G401 (cell line): Measurements from ENCODE around the gene CHIT1. TPM values are rescaled to one million over a fixed set of nuclear protein-coding genes. Genes with fewer than 3 reads are reported as not detected.

Experiments used
- DNase-seq: peaks from one replicate; pipeline ENCODE4 v3.0.0-alpha.2; 2015; ENCODE audit warnings: low spot score
- in situ Hi-C: cut with HindIII; loops from 2 replicates; pipeline ENCODE4 v1.10.0; 2016; ENCODE audit warnings: low sequenced_read_pairs, mixed read lengths
- total RNA-seq: library from RNA; depleted of rRNA; stranded (reverse); fragments of >200 nt; shearing (Covaris generic); gene quantifications from 2 replicates; pipeline ENCODE4 v1.2.3, GENCODE V29; 2014; rRNA removed

Gene CHIT1
- not detected in 2 replicates for total RNA-seq

DNA sequence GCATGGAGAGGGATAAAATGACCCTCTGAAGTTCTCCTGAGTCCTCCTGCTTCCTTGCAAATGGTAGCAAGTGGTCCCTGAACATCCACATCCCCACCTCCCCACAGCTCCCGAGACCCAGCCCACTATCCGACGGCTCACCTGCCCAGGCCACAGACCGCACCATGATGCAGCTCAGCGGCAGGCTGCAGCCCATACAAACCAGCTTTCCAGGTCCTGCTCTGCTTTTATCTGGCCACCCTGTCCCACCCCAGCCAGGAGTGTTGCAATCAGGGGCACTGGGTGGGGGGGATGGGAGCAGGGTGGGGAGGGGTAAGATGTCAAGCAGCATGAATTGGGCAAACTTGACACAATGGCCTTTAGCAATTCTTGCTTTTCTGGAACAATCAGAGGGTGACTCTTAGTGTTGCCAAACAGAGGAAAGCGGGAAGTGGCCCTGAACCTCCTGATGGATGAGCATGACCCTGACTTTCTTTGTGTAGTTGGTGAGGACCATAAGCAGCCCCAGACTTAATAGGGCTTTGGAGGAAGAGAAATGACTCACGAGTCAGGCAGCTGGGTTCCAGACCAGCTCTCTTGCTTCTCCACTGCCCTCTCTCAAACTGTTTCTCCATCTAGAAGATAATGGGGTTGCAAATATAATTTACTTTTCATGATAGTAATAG is at the start of gene CHIT1:
CHIT1 (minus strand) TSS at position 203 of the 665 bp plus-strand sequence; CDS start at position 166, 37 bp downstream.
- no peak for DNase-seq
- in situ Hi-C loops, result no loop called here

DNA sequence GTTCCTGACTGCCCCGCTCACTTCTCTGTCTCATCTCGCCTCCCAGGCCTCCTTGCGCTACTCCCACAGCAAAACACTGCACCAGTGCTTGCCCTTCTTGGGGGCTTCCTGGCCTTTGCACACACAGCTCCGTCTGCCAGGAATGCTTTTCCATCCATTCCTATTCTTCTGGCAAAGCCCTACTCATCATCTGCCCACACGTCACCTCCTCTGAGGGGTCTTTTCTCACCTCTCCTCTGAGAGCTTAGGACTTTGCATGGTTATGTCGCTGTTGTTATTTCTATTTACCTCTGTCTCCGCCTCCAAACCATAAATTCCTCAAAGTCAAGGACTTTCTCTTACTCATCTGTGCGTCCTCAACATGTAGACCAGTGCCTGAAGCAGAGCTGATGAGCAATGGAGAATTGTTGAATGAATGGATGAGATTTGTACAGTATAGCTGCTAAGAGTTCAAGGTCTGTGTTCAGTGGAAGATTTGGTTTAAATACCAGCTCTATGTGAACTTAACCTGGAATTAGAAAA is 49.5 kb upstream of the CHIT1 start:
- in situ Hi-C loops, result no loop called here

DNA sequence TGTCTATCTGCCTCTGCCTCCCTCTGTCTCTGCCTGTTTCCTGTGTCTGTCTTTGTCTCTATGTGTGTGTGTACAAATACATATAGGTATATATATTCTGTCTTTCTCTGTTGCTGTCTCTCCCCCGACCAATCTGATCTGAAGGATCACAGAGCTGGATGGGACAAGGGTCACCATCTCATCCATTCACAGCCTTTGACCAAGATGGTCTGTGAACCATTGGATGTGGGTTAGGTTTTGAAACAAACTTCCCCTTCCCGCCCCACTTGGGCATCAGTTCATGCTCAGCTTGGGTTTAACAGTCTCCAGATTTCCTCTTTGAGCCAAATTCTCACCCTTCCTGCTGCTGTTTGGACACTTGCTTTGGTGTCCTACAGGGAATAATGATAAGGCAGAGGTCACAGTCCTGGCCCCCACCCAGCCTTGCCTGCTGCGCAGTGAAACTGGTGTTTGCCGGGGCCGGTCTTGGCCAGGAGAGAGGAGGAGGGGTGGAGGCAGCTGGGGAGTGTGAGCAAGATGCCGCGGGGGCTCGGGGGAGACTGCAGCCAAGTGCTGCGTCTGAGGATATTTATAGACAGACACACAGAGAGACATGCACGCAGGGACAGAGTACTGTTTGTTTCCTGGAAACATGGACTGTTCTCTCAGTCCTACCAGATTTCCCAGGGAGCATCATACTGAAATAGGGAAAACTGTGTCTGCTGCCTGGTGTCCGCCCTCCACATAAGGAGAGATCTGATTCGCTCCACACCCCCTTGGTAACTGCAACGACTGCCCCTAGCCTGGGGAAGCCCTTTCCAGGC is 48.8 kb upstream of the CHIT1 start:
- peak; percentile 92 for DNase-seq
- in situ Hi-C loops, result no loop called here

More for the DNA sequence above, 49.5 kb upstream of the CHIT1 start:
- DNase-seq, result no peak

- in situ Hi-C loops, result no loop called here
- no peak for DNase-seq
These were observed 47.6 kb upstream of the CHIT1 start for GRCh38 chr1:203276916-203277545.

GRCh38 chr1:203276408-203276807 is 46.9 kb upstream of the CHIT1 start:
- DNase-seq, result no peak
- in situ Hi-C loops, result no loop called here

DNA sequence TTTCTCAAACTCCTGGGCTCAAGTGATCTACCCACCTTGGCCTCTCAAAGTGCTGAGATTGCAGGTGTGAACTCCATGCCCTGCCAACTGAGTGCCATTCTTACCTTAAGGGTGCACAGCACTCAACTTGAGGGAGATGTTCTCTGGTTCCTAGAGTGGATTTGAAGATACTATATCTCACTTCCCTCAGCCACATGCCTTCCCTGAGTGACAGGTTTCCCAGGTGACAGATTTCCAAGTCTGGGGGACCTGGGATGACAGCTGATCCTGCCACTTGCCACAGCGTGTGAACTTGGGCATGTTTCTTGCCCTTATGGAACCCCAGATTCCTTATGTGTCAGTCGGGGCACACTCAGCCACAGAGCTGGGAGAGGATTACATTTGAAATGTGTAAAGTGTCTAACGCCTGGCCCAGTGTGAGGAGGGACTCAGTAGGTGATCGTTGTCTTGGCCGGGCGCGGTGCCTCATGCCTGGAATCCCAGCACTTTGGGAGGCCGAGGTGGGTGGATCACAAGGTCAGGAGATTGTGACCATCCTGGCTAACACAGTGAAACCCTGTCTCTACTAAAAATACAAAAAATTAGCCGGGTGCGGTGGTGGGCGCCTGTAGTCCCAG is 46.3 kb upstream of the CHIT1 start:
- in situ Hi-C loops, result no loop called here
- DNase-seq, result no peak

- in situ Hi-C loops, result loop anchor here (25.0 kb wide), 1 partner anchor 88 kb away; the partner anchor contains the start of gene FMOD
- DNase-seq, result peak; percentile 96
These were observed 45.3 kb upstream of the CHIT1 start for GRCh38 chr1:203274603-203275381.

GRCh38 chr1:203273869-203274602 is 44.6 kb upstream of the CHIT1 start:
- in situ Hi-C loops, result loop anchor here (25.0 kb wide), 1 partner anchor 88 kb away; the partner anchor contains the start of gene FMOD
- no peak for DNase-seq

- in situ Hi-C loops, result loop anchor here (25.0 kb wide), 1 partner anchor 89 kb away; the partner anchor contains the start of gene FMOD
These were observed 43.9 kb upstream of the CHIT1 start for GRCh38 chr1:203273206-203273868.

GRCh38 chr1:203272633-203273205 is 43.2 kb upstream of the CHIT1 start:
- DNase-seq, result no peak
- in situ Hi-C loops, result loop anchor here (25.0 kb wide), 1 partner anchor 90 kb away; the partner anchor contains the start of gene FMOD

More at GRCh38 chr1:203273206-203273868, 43.9 kb upstream of the CHIT1 start:
- peak; percentile 92 for DNase-seq

GRCh38 chr1:203271962-203272632 is 42.6 kb upstream of the CHIT1 start:
- DNase-seq, result no peak
- in situ Hi-C loops, result loop anchor here (25.0 kb wide), 1 partner anchor 90 kb away; the partner anchor contains the start of gene FMOD

DNA sequence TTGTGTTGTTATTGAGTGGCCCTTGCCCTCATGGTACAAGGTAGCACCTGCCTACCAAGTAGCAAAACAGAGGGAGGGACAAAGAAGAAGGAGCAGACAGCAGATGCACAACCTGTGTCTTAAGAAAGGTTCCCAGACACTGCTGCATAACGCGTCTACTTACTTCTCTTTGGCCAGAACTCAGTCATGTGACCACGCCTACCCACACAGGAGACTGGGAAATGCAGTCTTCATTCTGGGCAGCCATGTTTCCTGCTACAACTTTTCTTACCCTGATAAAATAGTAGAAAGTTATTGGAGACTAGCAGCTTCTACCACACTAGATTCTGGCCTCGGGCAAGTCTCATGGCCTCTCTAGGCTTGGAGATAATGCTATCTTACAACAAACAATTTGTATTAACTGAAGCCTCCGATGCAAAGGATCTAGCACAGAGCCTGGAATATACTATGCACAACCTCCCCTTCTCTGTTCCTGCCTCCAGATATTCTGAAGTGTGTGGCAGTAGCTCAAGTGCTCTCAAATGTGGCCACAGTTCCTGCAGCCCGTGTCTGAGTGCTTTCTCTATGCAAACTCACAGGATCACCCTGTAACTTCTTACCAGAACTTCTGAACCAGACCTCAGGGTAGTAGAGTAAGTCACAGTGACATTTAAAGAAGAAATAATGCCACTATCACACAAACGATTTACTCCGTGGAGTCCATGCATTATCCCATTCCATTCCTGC is 41.7 kb upstream of the CHIT1 start:
- in situ Hi-C loops, result loop anchor here (25.0 kb wide), 1 partner anchor 91 kb away; the partner anchor contains the start of gene FMOD
- DNase-seq, result no peak

DNA sequence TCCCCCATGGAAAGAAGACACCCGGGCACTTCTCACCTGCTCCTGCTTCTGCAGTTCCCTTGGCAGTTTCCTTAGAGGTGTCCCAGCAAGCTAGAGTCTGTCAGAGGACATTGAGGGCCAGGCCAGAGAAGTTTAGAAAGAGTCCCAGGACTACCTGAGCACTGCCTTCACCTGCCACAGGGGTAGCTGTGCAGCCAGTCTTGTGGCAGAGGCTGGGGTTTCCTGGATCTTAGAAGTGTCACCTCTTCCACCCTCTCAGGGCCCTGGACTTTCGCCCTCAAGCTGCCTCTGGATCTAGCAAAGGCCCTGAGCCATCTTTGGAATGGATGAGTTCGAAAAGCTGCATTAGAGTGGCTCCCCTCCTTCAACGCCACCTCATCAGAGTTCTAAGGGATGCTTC is 41.0 kb upstream of the CHIT1 start:
- DNase-seq, result no peak
- in situ Hi-C loops, result loop anchor here (25.0 kb wide), 1 partner anchor 92 kb away; the partner anchor contains the start of gene FMOD

DNA sequence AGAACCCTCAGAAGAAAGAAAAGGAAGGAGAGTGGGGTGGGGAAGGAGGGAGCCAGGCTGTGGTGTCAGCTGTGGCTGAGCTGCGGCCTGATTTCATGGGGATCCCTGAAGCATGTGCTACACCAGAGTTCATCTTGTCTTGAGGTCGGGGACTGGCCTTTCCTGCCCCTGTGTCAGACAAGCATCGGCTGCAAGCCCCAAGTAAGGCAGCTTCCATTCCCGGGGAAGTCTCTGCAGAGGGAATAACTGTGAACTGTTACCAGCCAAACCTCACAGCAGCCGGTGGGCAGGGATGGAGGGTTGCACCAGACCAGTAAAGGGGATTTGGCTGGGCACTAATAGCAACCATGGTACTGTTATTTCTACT is 40.2 kb upstream of the CHIT1 start:
- in situ Hi-C loops, result loop anchor here (25.0 kb wide), 1 partner anchor 93 kb away; the partner anchor contains the start of gene FMOD
- DNase-seq, result no peak

DNA sequence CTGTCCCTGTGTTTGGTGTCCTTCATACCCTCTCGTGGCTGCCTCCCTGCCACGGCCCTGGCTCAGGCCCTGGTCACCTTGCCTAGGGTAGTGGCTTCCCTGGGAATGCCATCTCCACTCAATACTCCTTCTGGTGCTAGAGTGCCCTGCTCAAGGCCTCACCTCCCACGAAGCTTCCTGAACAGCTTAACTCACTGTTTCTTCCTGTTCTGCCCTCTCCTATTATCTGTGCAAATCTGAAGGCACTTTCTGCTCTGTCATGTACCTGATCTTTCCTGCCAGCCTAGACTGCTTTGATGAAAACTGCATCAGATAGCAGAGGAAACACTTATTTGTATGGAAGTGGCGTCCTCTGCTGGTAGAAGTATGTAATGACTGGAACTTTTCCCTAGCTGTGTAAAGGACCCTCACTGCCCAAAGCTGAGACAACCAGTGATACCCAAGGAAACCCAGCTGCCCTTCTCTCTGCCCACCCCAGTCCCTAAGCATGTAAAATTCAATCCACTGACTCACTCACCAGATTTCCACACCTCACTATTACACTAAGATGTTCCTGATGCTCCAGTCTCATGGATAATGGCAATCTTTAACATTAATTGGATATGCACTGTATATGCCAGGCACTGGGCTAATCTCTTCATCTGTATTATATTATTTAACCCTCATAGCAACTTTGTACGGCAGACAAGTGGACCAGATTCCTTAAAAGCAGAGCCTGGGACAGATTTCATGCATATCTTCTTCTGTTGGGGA is 39.6 kb upstream of the CHIT1 start:
- in situ Hi-C loops, result loop anchor here (25.0 kb wide), 1 partner anchor 93 kb away; the partner anchor contains the start of gene FMOD
- peak; percentile 94 for DNase-seq
